ENCODE measurements around the gene INPP5F.

DNA sequence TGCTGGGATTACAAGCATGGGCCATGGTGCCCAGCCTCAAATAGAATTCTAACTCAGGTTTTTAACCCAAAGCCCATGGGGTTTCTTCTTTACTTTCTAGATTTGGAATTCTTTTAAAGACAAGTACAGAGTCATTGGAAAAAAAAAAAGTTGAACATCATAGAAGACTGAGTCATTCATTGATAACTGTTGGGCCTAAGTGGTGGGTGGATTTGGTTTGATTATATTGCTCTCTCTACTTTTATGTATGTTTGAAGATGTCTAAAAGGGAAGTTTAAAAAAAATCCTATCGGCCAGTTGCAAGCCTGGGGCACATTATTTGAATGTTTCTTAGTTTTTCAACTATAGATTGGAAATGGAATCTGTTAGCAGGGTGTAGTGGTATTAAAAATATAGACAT is 49.7 kb downstream of the INPP5F start:
- no peak for TF ChIP-seq EZH2 (IDR thresholded peaks at IDR 0.05; ENCODE audit: insufficient read depth, poor library complexity, severe bottlenecking)
- TF ChIP-seq EZH2phosphoT487 (IDR thresholded peaks at IDR 0.05; ENCODE audit: insufficient read depth, low read depth): no peak
